HepG2 (cell line): ENCODE results near the gene CNPPD1. TPM values are rescaled to one million over a fixed set of nuclear protein-coding genes. Genes with fewer than 3 reads are reported as not detected.
A peak's percentile ranks its signal among the peaks of the same experiment; 100 is the strongest.

Experiments used
- CHD2 ChIP-seq: IDR thresholded peaks from 2 replicates; pipeline ENCODE4 v1.6.1; 2011; ENCODE audit warnings: low read depth, low read length, improper control_type of control experiment
- JUND ChIP-seq: sonication (generic); formaldehyde crosslinking; IDR thresholded peaks from 2 replicates; pipeline ENCODE4 v1.8.0; 2022; ENCODE audit warnings: mild to moderate bottlenecking, missing genetic modification reagents
- PRMT3 ChIP-seq: sonication (generic); formaldehyde crosslinking; IDR thresholded peaks from 2 replicates; pipeline ENCODE4 v1.8.1; 2022; ENCODE audit warnings: low read depth, mild to moderate bottlenecking, moderate library complexity, missing genetic modification reagents, borderline replicate concordance
- RFX1 ChIP-seq: fragments of 450-650 bp; IDR thresholded peaks from 2 replicates; pipeline ENCODE4 v1.6.1; 2017
- RFXANK ChIP-seq: IDR thresholded peaks from 2 replicates; pipeline ENCODE4 v1.6.1; 2016
- SCMH1 ChIP-seq: sonication (generic); formaldehyde crosslinking; IDR thresholded peaks from 2 replicates; pipeline ENCODE4 v1.9.0; 2021; ENCODE audit warnings: missing genetic modification reagents, mild to moderate bottlenecking, borderline replicate concordance
- SPEN ChIP-seq: sonication (generic); formaldehyde crosslinking; IDR thresholded peaks from 2 replicates; pipeline ENCODE4 v1.5.1; 2020; ENCODE audit warnings: low read depth, mild to moderate bottlenecking, missing genetic modification reagents
- TGIF2 ChIP-seq: IDR thresholded peaks from 2 replicates; pipeline ENCODE4 v1.6.1; 2016; ENCODE audit warnings: control low read depth, missing compliant biosample characterization
- YY1 ChIP-seq: IDR thresholded peaks from 2 replicates; pipeline ENCODE4 v1.6.1; 2011; ENCODE audit warnings: low read length, low read depth, moderate library complexity, mild to moderate bottlenecking; ENCODE audit not compliant: insufficient read depth, insufficient replicate concordance
- ZBTB21 ChIP-seq: sonication (generic); formaldehyde crosslinking; IDR thresholded peaks from 2 replicates; pipeline ENCODE4 v1.4.0; 2020; ENCODE audit warnings: missing genetic modification reagents
- ZC3H13 ChIP-seq: sonication (generic); formaldehyde crosslinking; IDR thresholded peaks from 2 replicates; pipeline ENCODE4 v1.8.1; 2023; ENCODE audit warnings: mild to moderate bottlenecking, missing genetic modification reagents, moderate library complexity
- ZNF292 ChIP-seq: sonication (generic); formaldehyde crosslinking; IDR thresholded peaks from 2 replicates; pipeline ENCODE4 v1.8.1; 2022; ENCODE audit warnings: mild to moderate bottlenecking, low read depth, missing genetic modification reagents, borderline replicate concordance
- ZNF33B ChIP-seq: sonication (generic); formaldehyde crosslinking; IDR thresholded peaks from 2 replicates; pipeline ENCODE4 v1.5.1; 2020; ENCODE audit warnings: mild to moderate bottlenecking, missing genetic modification reagents
- ZNF350 ChIP-seq: sonication (generic); formaldehyde crosslinking; IDR thresholded peaks from 2 replicates; pipeline ENCODE4 v1.4.0; 2020; ENCODE audit warnings: mild to moderate bottlenecking, low read depth, missing genetic modification reagents, borderline replicate concordance
- ZNF724P ChIP-seq: sonication (generic); formaldehyde crosslinking; IDR thresholded peaks from 2 replicates; pipeline ENCODE4 v1.8.0; 2022; ENCODE audit warnings: missing genetic modification reagents, borderline replicate concordance
- ZNF773 ChIP-seq: sonication (generic); formaldehyde crosslinking; IDR thresholded peaks from 2 replicates; pipeline ENCODE4 v1.4.0; 2020; ENCODE audit warnings: missing genetic modification reagents, borderline replicate concordance
- ZNF83 ChIP-seq: sonication (generic); formaldehyde crosslinking; IDR thresholded peaks from 2 replicates; pipeline ENCODE4 v1.4.0; 2020; ENCODE audit warnings: missing genetic modification reagents, mild to moderate bottlenecking, borderline replicate concordance
- polyA plus RNA-seq, 8 experiments: library from polyadenylated mRNA; depleted of rRNA in 3 of 8; stranded (reverse) in 7 of 8; unstranded in 1 of 8; fragments of >200 nt; fragmentation: Illumina TruSeq in 4 of 8; extraction: Trizol in 4 of 8; gene quantifications; 2 replicates each; pipeline versions ENCODE4 v1.2.1 to v1.2.3, GENCODE V29; 2011 to 2016; ENCODE audit warnings: low read depth in 4 of 8, missing spikeins in 1 of 8, mixed read lengths in 1 of 8; ENCODE audit not compliant: insufficient read depth in 1 of 8
- total RNA-seq, 5 experiments: library from RNA; depleted of rRNA; stranded (reverse); fragments of >200 nt; fragmentation: Illumina TruSeq; extraction: Trizol; gene quantifications; 2 replicates each; pipeline ENCODE4 v1.2.3, GENCODE V29; 2016; ENCODE audit warnings: low read depth in 1 of 5
- TF ChIP-seq, protein P1 (sequence below): sonication (generic); formaldehyde crosslinking; IDR thresholded peaks from 2 replicates; pipeline ENCODE4 v1.9.0; 2022; ENCODE audit warnings: low read depth, missing genetic modification reagents
- TF ChIP-seq, protein P2 (sequence below): sonication (generic); formaldehyde crosslinking; IDR thresholded peaks from 2 replicates; pipeline ENCODE4 v1.5.1; 2020; ENCODE audit warnings: missing genetic modification reagents, mild to moderate bottlenecking, borderline replicate concordance
- TF ChIP-seq, protein P3 (sequence below): sonication (generic); formaldehyde crosslinking; IDR thresholded peaks from 2 replicates; pipeline ENCODE4 v1.4.0; 2020; ENCODE audit warnings: mild to moderate bottlenecking, missing genetic modification reagents

The CNPPD1 gene
- total and polyA plus RNA-seq, 2 of the 13 experiments (the other 11 are each of a cell fraction or from before 2014, with no cell fraction given) = 35.5 to 49.4 TPM

DNA sequence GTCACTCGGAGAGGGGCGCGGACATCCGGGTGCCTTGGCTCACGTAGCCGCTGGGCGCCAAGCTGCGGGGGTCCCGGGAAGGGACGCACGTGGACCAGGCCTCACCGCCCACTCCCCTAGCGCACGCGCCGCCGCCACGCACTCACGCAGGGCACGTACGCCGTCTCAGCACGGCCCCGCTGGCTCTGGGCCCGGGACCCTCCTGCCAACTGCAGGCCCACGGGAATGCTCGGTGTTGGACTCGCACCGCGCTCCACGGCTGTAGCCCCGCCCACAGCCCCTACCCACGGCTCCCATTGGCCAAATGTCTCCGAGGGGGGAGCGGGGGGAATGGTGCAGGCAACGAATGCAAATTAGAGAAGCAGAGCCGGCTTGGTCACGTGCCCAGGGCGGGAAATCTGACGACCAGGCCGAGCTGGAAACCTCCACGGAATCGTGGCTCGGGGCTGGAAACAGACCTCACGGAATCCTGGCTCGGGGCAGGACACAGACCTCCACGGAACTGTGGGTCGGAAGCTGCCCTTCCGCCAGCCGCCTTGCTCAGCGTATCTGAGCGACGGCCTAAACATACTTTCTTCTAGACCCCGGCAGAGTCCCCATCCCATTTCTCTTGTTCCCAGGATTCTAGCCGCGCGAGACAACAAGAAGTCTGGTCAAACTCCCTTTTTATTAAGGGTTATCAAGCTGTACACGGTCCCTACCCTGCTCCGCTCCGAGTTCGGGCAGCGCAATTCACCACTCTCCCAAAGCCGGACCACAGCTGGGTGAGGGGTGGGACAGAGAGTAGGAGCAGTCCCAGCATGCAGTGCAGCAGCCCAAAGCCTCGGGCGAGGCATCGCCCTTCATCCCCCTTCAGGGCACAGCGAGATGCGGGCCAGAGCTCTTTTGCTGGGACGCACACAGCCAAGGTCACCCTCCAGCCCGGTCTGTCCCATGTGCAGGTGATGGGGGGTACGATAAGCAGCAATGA is 42.3 kb upstream of the CNPPD1 start, which contains the start of gene ABCB6 (continued):
- TF ChIP-seq, protein P1, sequence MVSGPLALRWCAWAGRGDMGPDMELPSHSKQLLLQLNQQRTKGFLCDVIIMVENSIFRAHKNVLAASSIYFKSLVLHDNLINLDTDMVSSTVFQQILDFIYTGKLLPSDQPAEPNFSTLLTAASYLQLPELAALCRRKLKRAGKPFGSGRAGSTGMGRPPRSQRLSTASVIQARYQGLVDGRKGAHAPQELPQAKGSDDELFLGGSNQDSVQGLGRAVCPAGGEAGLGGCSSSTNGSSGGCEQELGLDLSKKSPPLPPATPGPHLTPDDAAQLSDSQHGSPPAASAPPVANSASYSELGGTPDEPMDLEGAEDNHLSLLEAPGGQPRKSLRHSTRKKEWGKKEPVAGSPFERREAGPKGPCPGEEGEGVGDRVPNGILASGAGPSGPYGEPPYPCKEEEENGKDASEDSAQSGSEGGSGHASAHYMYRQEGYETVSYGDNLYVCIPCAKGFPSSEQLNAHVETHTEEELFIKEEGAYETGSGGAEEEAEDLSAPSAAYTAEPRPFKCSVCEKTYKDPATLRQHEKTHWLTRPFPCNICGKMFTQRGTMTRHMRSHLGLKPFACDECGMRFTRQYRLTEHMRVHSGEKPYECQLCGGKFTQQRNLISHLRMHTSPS (CRISPR knock-in tag) = peak; percentile 34
- no peak for TF ChIP-seq RFX1
- TF ChIP-seq ZBTB21 (CRISPR knock-in tag) = 0 out of 2 replicates have a peak, but pooled peaks have one; percentile 19
- TF ChIP-seq ZNF83 = peak; percentile 82; the same call in 1 of the 2 replicates
- TF ChIP-seq ZC3H13 (CRISPR knock-in tag) = peak; percentile 99
- TF ChIP-seq ZNF773 = peak; percentile 69; the same call in 1 of the 2 replicates
- TF ChIP-seq ZNF350 (CRISPR knock-in tag) = peak; percentile 96; the same call in 1 of the 2 replicates
- TF ChIP-seq ZNF33B = peak; percentile 84; the same call in 1 of the 2 replicates
- no peak for TF ChIP-seq CHD2
- peak; percentile 93 for TF ChIP-seq ZNF724P (CRISPR knock-in tag)
- peak; percentile 82 for TF ChIP-seq RFXANK (CRISPR knock-in tag)
- TF ChIP-seq, protein P2, sequence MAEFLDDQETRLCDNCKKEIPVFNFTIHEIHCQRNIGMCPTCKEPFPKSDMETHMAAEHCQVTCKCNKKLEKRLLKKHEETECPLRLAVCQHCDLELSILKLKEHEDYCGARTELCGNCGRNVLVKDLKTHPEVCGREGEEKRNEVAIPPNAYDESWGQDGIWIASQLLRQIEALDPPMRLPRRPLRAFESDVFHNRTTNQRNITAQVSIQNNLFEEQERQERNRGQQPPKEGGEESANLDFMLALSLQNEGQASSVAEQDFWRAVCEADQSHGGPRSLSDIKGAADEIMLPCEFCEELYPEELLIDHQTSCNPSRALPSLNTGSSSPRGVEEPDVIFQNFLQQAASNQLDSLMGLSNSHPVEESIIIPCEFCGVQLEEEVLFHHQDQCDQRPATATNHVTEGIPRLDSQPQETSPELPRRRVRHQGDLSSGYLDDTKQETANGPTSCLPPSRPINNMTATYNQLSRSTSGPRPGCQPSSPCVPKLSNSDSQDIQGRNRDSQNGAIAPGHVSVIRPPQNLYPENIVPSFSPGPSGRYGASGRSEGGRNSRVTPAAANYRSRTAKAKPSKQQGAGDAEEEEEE (CRISPR knock-in tag) = 0 out of 2 replicates have a peak, but pooled peaks have one; percentile 81
- peak; percentile 65 for TF ChIP-seq YY1
- peak; percentile 97 for TF ChIP-seq PRMT3 (CRISPR knock-in tag)
- TF ChIP-seq, protein P3, sequence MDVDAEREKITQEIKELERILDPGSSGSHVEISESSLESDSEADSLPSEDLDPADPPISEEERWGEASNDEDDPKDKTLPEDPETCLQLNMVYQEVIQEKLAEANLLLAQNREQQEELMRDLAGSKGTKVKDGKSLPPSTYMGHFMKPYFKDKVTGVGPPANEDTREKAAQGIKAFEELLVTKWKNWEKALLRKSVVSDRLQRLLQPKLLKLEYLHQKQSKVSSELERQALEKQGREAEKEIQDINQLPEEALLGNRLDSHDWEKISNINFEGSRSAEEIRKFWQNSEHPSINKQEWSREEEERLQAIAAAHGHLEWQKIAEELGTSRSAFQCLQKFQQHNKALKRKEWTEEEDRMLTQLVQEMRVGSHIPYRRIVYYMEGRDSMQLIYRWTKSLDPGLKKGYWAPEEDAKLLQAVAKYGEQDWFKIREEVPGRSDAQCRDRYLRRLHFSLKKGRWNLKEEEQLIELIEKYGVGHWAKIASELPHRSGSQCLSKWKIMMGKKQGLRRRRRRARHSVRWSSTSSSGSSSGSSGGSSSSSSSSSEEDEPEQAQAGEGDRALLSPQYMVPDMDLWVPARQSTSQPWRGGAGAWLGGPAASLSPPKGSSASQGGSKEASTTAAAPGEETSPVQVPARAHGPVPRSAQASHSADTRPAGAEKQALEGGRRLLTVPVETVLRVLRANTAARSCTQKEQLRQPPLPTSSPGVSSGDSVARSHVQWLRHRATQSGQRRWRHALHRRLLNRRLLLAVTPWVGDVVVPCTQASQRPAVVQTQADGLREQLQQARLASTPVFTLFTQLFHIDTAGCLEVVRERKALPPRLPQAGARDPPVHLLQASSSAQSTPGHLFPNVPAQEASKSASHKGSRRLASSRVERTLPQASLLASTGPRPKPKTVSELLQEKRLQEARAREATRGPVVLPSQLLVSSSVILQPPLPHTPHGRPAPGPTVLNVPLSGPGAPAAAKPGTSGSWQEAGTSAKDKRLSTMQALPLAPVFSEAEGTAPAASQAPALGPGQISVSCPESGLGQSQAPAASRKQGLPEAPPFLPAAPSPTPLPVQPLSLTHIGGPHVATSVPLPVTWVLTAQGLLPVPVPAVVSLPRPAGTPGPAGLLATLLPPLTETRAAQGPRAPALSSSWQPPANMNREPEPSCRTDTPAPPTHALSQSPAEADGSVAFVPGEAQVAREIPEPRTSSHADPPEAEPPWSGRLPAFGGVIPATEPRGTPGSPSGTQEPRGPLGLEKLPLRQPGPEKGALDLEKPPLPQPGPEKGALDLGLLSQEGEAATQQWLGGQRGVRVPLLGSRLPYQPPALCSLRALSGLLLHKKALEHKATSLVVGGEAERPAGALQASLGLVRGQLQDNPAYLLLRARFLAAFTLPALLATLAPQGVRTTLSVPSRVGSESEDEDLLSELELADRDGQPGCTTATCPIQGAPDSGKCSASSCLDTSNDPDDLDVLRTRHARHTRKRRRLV (CRISPR knock-in tag) = peak; percentile 97
- no peak for TF ChIP-seq SCMH1
- peak; percentile 98 for TF ChIP-seq SPEN (CRISPR knock-in tag)
- TF ChIP-seq JUND (CRISPR knock-in tag) = no peak
- TF ChIP-seq TGIF2 = peak; percentile 79
- no peak for TF ChIP-seq ZNF292 (CRISPR knock-in tag)
